ENCODE measurements around the gene PDLIM1. TPM values are rescaled to one million over a fixed set of nuclear protein-coding genes. Genes with fewer than 3 reads are reported as not detected.
A peak's percentile ranks its signal among the peaks of the same experiment; 100 is the strongest.

PDLIM1 gene
- total and polyA plus RNA-seq, 2 of the 13 experiments (the other 11 are each of a cell fraction or from before 2014, with no cell fraction given), result 119 to 123 TPM

DNA sequence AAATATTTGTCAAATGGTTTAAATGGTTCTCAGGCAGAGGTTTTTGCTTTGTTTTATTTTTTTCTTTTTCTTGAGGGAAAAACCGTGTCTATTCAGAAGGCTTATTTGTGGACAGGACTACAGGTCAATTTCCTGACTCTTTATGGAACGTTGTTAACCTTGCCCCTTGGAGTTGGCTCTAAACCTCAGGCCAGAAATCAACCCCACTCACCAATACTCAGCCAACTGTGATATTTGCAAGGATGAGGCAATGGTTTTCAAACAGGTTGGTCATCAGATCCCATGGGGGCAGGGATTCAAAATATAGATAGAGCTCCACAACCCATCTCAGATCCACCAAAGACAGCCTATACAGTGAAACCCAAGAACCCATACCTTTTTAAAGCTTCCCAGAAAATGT lies 10.2 kb downstream of the PDLIM1 start (continued):
- TF ChIP-seq, protein P1, sequence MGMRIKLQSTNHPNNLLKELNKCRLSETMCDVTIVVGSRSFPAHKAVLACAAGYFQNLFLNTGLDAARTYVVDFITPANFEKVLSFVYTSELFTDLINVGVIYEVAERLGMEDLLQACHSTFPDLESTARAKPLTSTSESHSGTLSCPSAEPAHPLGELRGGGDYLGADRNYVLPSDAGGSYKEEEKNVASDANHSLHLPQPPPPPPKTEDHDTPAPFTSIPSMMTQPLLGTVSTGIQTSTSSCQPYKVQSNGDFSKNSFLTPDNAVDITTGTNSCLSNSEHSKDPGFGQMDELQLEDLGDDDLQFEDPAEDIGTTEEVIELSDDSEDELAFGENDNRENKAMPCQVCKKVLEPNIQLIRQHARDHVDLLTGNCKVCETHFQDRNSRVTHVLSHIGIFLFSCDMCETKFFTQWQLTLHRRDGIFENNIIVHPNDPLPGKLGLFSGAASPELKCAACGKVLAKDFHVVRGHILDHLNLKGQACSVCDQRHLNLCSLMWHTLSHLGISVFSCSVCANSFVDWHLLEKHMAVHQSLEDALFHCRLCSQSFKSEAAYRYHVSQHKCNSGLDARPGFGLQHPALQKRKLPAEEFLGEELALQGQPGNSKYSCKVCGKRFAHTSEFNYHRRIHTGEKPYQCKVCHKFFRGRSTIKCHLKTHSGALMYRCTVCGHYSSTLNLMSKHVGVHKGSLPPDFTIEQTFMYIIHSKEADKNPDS (CRISPR knock-in tag; IDR thresholded peaks at IDR 0.05), result no peak
- TF ChIP-seq SALL1 (CRISPR knock-in tag; IDR thresholded peaks at IDR 0.05) (peak; percentile 46; the same call in 1 of the 2 replicates), ZMAT3 (CRISPR knock-in tag; conservative IDR thresholded peaks at IDR 0.05) (no peak), ZNF496 (CRISPR knock-in tag; IDR thresholded peaks at IDR 0.05; ENCODE audit: insufficient replicate concordance) (no peak), CSRNP2 (CRISPR knock-in tag; conservative IDR thresholded peaks at IDR 0.05; ENCODE audit: low read depth) (no peak), DPF2 (CRISPR knock-in tag; IDR thresholded peaks at IDR 0.05; ENCODE audit: borderline replicate concordance, low read depth) (peak; percentile 25; the same call in 1 of the 2 replicates), TCF7L2 (IDR thresholded peaks at IDR 0.05; ENCODE audit: low read depth, low read length) (no peak), PAX8 (CRISPR knock-in tag; IDR thresholded peaks at IDR 0.05; ENCODE audit: borderline replicate concordance) (no peak), HDAC1 (CRISPR knock-in tag; IDR thresholded peaks at IDR 0.05) (peak; percentile 43; the same call in 1 of the 2 replicates), DBP (CRISPR knock-in tag; IDR thresholded peaks at IDR 0.05; ENCODE audit: not compliant biosample characterization) (no peak), SRSF9 (IDR thresholded peaks at IDR 0.05; ENCODE audit: borderline replicate concordance, insufficient read depth, low read depth, low read length, poor library complexity, severe bottlenecking) (no peak), ZNF660 (CRISPR knock-in tag; IDR thresholded peaks at IDR 0.05; ENCODE audit: borderline replicate concordance, low read depth) (no peak), TAF1 (CRISPR knock-in tag; IDR thresholded peaks at IDR 0.05) (no peak), SP5 (CRISPR knock-in tag; IDR thresholded peaks at IDR 0.05; ENCODE audit: borderline replicate concordance, low read depth) (no peak), ZNF589 (CRISPR knock-in tag; conservative IDR thresholded peaks at IDR 0.05) (no peak), ZKSCAN1 (IDR thresholded peaks at IDR 0.05; ENCODE audit: low read length) (no peak), FOSL2 (CRISPR knock-in tag; IDR thresholded peaks at IDR 0.05) (peak; percentile 60)
- TF ChIP-seq, protein P2, sequence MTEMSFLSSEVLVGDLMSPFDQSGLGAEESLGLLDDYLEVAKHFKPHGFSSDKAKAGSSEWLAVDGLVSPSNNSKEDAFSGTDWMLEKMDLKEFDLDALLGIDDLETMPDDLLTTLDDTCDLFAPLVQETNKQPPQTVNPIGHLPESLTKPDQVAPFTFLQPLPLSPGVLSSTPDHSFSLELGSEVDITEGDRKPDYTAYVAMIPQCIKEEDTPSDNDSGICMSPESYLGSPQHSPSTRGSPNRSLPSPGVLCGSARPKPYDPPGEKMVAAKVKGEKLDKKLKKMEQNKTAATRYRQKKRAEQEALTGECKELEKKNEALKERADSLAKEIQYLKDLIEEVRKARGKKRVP (CRISPR knock-in tag; IDR thresholded peaks at IDR 0.05), result 0 out of 4 replicates have a peak, but pooled peaks of 1 of the 2 experiments have one; percentile 53
- TF ChIP-seq, protein P3, sequence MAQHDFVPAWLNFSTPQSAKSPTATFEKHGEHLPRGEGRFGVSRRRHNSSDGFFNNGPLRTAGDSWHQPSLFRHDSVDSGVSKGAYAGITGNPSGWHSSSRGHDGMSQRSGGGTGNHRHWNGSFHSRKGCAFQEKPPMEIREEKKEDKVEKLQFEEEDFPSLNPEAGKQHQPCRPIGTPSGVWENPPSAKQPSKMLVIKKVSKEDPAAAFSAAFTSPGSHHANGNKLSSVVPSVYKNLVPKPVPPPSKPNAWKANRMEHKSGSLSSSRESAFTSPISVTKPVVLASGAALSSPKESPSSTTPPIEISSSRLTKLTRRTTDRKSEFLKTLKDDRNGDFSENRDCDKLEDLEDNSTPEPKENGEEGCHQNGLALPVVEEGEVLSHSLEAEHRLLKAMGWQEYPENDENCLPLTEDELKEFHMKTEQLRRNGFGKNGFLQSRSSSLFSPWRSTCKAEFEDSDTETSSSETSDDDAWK (CRISPR knock-in tag; IDR thresholded peaks at IDR 0.05), result no peak
- TF ChIP-seq, protein P4, sequence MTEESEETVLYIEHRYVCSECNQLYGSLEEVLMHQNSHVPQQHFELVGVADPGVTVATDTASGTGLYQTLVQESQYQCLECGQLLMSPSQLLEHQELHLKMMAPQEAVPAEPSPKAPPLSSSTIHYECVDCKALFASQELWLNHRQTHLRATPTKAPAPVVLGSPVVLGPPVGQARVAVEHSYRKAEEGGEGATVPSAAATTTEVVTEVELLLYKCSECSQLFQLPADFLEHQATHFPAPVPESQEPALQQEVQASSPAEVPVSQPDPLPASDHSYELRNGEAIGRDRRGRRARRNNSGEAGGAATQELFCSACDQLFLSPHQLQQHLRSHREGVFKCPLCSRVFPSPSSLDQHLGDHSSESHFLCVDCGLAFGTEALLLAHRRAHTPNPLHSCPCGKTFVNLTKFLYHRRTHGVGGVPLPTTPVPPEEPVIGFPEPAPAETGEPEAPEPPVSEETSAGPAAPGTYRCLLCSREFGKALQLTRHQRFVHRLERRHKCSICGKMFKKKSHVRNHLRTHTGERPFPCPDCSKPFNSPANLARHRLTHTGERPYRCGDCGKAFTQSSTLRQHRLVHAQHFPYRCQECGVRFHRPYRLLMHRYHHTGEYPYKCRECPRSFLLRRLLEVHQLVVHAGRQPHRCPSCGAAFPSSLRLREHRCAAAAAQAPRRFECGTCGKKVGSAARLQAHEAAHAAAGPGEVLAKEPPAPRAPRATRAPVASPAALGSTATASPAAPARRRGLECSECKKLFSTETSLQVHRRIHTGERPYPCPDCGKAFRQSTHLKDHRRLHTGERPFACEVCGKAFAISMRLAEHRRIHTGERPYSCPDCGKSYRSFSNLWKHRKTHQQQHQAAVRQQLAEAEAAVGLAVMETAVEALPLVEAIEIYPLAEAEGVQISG (CRISPR knock-in tag; IDR thresholded peaks at IDR 0.05), result no peak
